Measurements from ENCODE around the gene VPS9D1.
"Not testable (repeated sequence)": the region's sequence is repeated elsewhere in the genome, so short reads cannot be mapped to it uniquely, and the experiment has no call there.

- TF ChIP-seq CTCF (conservative IDR thresholded peaks at IDR 0.05); ZFX (IDR thresholded peaks at IDR 0.05): not testable (repeated sequence)
Observed at GRCh38 chr16:89689621-89690020, 31.1 kb downstream of the VPS9D1 start.

All from C4-2B (cell line).